NCI-H748 treated with DMSO at 0.1 percent for 48 hours (cell line): ENCODE results near the gene PRKAR1B.
"Not testable (repeated sequence)": the region's sequence is repeated elsewhere in the genome, so short reads cannot be mapped to it uniquely, and the experiment has no call there.

Experiments used
- DNase-seq: peaks from one replicate; lab custom pipeline; 2025; lab: John Stamatoyannopoulos, UW

PRKAR1B gene

DNA sequence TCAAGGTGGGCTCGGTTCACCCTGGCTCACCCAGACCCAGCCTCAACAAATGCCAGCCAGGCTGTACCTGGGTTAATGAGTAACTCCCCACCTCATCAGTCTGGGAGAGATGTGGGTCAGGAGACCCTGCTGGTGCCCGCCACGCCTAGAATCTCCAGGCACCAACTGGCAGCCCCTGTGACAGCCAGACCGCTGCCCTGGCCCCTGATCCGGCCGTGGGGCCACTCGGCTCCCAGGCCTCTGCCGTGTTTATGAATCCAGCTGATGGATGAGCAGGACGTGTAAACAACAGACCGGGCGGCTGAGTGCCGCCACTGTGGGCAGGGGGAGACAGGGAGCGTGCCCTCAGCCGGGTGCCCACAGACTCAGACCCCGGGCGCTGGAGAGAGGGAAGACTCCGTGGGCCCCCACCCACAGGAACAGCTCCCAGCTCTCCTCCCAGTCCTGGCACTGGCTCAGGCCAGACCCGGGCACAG, 173.4 kb downstream of the PRKAR1B start:
- no peak for DNase-seq

DNA sequence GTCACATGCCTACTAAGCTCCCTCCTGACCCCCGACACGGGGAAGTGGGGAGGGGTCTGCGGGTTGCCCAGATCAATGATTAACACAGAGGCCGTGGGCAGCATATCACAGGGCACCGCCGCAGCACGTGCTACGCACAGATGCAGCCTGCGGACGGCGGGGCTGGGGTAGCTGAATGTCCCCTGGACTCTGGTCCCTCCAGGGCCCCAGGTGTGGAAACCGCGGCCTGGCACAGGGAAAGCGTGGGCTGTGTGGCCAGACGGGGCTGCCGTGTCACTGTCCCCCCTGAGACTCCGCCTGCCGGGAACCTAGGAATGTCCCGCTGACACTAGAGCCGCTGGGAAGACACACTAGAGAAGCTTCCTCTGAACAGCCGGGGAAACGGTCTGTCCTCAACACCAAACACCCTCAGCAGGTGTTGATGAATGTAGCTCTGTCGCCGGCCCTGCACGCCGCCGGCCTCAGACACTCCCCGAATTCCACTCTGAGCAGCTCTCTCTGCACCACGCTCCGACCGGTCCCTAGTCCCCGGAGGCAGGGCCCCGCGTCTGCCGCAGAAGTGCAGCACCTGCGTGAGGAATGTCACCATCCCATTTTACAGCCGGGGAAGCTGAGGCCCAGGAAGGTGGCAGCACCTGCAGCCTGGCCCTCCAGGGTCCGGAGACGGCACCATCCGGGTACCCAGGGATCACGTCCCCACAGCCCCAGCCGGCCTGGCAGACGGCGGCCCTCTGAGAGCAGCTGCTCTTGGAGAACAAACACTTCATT, 174.0 kb downstream of the PRKAR1B start:
- DNase-seq: no peak

DNA sequence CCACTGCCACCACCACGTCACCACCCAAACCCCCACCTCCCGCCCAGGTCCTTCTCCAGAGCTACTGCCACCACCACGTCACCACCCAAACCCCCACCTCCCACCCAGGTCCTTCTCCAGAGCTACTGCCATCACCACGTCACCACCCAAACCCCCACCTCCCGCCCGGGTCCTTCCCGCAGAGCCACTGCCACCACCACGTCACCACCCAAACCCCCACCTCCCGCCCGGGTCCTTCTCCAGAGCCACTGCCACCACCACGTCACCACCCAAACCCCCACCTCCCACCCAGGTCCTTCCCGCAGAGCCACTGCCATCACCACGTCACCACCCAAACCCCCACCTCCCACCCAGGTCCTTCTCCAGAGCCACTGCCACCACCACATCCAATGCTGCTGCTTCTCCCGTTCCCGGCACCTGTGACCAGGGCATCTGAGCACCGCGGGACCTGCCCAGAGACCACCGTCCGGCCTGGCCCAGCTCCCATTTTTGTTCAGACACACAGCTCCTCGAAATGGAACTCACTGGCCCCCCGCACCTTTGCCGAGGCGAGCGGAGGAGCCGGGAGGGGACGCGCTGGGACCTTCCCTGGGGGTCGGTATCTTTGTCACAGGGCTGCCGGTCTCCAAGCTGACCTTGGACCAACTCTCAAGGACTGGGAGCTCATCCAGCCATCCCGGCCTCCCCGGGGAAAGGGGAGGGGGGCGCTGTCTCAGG, 174.8 kb downstream of the PRKAR1B start:
- DNase-seq: not testable (repeated sequence)

DNA sequence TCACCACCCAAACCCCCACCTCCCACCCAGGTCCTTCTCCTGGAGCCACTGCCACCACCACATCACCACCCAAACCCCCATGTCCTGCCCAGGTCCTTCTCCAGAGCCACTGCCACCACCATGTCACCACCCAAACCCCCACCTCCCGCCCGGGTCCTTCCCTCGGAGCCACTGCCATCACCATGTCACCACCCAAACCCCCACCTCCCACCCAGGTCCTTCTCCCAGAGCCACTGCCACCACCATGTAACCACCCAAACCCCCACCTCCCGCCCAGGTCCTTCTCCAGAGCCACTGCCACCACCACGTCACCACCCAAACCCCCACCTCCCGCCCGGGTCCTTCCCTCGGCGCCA, 175.5 kb downstream of the PRKAR1B start:
- DNase-seq: not testable (repeated sequence)

DNA sequence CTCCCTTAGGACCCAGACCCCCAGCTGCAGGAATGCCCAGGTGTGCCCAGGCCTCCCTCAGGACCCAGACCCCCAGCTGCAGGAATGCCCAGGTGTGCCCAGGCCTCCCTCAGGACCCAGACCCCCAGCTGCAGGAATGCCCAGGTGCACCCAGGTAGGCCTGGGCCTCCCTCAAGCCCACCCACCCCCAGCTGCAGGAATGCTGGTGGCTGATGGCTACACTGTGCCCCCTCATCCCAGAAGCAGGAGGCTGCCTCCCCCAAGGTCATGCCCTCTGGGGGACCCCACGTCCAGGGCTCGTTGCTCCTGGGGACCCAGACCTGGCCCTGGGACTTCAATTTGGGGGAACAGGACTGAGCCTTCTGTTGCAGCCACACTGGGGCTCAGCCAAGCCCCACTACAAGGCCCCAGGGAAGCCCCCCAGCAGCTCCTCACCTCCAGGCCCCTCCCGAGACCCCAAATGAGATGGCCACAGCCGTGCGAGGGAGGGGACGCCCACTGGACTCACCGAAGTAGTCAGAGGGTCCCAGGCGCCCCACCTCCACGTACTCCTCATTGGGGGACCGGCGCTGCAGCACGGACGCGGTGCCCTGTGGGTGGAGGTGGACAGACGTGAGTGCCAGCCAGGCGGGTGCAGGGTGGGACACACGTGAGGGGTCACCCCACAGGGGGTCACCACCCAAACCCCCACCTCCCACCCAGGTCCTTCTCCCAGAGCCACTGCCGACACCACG, 176.0 kb downstream of the PRKAR1B start:
- no peak for DNase-seq

DNA sequence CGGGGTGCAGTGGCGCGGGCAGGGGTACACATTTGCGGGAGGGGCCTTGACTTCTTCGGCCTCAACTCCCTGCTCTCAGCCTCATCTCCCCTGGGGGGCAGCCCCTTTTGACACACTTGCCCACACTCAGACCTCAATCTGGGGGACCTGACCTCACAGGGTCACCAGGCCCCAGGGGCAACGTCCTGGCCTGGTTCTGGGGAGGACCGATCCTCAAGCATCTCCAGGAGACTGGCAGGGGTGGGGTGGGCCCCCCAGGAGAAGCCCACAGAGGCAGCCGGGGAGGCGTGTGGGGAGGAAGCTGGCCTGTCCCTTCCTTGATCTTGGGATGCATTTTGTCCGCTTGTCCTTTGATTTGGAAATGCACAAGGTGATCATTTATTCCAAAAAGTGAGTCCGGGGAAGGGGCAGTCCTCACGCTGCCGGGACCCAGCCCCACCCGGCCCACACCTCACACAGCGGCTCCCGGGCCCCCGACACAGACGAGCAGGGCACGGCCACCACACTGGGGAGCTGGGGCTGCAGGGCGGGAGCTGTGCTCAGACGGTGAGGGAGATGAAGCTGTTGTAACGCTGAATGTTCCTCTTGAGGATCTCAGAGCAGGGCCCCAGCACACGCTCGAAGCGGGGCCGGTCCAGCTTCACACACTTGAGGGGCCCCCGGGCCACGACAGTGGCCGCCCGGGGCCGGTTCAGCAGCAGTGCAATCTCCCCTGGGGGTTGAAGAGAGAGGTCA, 177.0 kb downstream of the PRKAR1B start:
- DNase-seq: no peak

DNA sequence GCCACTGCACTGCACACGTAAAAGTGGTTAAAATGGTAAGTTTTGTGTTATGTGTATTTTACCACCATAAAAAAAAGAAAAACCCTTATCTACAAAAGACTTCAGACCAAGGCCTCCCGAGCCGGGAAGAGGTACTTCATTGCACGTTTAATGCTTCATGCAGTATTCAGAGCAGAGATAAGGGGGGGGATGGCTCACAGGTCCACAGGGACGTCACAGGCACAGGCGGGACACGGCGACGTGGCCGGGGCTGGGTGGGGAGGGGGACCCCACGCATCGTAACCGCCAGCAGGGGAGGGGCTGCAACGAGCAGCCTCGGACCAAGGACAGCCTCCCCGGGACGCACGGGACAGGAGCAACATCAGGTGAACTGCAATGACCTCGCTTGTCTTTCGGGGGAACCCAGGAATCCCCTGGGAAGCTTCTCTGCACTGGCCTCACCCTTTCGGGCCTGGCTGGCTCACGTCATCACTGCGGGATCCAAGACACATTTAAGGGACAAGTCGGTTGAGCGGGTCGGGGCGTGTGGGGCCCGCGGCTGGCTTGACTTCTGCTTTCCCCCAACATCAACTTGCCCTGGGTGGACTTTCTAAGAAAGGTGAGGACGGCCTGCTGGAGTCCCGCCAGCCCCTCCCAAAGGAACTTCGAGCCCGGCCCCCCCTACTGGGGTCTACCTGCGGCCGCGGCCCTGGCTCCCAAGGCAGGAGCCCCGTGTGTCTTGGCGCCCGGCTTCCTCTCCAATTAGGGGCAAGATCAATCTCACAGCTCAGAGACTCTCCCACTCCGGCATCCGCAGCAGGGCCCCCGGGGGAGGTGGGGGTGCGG, 177.8 kb downstream of the PRKAR1B start:
- DNase-seq: no peak

DNA sequence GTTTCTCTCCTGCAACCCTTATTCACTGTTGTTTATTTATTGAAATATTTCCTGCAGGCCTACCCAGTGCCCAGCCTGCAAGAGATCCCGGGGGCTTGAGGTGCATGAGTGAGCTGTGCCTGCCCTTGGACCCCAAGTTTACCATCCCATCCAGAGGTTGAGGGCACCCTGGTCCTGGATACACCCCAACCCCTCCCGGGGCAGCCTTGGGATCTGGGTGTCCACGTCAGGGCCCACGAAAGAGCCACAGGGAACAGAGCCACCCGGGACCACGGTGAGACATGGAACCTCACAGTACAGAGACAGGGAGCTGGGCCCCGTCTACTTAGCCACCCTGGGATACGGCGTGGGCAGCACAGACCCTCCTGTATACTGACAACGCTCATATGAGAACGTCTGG, 178.7 kb downstream of the PRKAR1B start:
- DNase-seq: no peak

DNA sequence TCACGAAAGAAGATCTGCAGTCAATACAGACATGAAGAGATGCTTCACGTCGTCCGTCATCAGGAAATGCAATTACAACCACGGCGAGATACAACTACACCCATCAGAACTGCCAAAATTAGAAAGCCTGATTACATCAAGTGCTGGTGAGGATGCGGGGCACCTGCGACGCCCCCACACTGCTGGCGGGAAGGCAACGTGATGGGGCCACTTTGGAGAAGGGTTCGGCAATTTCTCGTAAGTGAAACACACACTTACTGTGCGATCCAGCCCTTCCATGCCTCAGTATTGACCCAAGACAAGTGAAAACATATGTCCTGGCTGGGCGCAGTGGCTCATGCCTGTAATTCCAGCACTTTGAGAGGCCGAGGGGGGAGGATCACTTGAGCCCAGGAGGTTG, 181.6 kb downstream of the PRKAR1B start:
- no peak for DNase-seq

DNA sequence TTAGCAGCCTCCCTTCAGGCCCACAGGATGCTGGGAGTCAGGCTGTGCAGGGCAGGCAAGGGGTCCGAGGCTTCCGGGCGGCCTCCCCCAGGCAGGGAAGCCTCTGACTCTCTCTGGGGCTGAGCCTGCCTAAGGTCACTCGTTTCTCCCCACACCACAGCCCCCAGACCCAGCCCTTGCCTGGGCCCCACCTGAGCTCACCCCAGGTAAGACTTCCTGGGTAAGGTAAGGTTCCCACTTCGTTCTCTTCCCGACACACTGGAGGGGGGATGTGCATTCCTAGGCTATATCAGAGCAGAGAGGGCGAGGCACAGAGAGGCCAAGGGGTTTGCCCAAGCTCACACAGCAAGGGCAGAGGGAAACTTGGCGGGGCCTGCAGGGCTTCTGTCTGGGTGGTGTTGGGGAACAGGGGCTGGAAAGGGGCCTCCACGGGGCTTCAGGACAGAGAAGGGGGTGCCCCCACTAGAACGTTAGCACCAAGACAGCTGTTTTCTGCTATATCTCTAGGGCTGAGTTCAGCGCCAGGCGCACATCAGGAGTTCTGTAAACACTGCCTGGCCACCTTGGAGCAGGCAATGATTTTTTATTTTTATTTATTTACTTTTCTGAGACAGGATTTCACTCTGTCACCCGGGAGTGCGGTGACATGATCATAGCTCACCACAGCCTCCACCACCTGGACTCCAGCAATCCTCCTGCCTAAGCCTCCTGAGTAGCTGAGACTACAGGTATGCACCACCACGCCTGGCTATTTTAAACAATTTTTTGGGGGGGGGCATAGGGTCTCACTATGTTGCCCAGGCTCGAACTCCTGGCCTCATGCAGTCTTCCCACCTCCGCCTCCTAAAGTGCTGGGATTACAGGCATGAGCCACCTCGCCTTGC, 182.5 kb downstream of the PRKAR1B start:
- DNase-seq: no peak

DNA sequence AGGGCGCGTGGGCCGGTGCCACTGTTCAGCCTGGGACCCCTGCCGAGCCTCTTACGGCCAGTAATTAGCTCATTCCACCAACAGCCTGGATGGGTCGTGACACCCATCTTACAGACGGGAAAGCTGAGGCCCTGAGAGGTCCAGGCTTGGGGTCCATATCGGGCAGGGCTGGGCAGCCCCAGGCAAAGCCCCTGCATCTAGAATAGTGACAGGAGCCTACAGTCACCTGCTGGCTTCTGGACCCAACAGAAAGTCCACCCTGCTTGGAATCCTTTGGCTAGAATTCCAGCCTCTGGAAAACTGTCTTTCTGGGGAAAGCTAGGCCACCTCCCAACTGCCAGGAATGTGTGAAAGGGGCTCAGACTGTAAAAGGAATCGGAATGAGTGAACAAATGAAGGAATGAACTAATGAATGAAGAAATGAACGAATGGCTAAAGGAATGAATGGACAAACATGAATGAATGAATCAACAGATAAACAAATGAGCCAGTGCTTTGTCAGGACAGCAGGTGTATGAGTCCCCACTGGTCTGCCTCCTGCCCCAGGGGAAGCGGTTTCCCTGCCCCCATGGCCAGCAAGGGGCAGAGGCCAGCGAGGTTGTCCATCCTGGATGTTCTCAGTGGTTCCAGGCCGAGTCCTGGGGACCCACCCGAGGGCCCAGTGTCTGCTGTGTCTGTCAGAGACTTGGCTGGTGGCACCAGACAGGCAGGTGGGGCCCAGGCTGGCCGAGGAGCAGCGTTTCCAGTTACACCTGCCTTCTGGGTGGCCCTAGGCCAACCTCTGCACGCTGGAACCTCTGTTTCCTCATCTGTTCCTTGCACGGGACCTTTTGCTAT, 183.4 kb downstream of the PRKAR1B start:
- DNase-seq: no peak

DNA sequence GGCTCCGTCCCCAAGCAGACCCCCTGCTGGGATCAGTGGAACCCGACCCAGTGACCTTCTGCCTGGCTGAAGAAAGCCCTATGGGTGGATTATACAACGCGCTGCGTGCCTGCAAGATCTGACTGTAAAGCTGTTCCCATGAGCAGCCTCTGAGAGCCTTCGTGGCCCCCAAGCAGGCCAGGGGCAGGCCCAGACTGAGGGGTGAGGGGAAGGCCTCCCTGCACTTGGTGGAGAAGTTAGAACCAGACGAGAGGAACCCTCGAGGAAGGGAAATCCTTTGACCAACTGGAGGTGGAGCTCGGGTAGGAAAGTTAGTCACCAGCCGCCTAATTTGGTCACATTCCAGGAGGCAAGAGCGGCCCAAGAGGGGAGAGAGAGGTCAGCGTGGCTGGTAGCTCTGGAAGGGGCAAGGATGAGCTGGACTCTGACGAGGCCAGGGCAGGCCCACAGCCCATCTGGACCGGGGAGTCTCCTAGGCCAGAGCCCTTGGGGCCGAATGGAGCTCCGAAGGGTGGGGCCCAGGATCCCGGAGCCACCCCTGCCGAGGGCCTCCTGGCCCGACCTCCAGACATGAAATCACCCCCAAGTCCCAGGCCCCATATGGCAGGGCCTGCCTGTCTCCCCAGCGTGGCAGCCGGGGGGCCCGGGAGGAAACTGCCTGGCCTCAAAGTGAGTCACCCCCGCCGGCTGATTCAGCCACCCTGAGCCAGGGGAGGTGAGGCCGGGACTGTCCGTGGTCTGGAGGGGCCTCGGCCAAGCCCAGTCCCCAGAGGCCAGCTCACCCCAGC, 184.2 kb downstream of the PRKAR1B start:
- no peak for DNase-seq

DNA sequence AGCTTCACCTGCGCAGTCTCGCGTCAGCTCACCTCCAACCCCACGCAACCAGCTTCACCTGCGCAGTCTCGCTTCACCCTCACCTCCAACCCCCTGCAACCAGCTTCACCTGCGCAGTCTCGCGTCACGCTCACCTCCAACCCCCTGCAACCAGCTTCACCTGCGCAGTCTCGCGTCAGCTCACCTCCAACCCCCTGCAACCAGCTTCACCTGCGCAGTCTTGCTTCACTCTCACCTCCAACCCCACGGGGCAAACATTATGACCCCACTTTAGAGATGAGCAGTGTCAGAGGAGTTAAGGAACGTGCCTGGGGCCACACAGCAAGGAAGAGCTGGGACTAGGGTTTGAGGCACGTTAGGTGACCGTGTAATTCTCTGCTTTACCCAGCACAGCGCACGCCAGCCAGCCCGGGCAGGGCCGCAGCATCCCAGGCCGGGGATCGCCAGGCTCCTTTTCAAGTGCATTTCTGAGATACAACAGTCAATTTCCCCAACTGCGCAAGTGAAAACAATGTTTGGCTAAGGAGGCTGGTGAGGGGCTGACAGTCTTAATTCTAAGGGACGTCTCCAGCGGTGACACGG, 184.9 kb downstream of the PRKAR1B start:
- DNase-seq: no peak

DNA sequence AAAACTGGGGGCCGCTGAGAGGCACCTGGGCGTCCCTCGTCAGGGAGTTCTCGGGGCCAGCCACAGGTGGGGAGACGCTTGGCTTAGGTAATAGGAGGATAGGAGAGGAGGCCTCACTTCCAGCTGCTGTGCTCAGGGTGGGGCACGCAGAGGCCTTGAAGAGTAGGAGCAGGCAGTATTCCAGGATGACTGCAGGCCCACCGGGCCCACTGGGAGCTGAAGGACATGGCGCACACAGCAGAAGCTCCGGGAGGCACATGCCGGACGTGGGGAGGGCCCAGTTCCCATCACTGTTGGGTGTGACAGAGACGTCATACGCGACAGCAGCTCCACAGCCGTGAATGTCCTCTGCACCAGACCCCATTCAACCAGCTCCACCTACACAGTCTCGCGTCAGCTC, 185.4 kb downstream of the PRKAR1B start:
- DNase-seq: no peak

DNA sequence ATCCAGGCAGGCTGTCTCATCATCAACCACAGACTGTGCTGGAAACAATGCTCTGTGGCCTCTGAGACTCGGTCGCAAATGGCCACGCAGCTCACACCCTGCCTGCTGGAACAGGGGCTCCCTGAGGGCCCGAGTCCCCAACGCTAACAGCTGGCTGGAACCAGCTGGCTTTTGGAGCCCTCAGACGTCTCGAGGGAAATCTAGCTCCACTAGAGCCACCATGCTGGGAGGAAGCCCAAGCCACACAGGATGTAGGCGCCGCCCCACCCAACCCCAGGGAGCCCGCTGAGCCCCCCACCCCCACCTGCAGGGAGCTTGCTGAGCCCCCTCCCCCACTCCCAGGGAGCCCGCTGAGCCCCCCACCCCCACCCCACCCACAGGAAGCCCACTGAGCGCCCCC, 186.1 kb downstream of the PRKAR1B start:
- no peak for DNase-seq

DNA sequence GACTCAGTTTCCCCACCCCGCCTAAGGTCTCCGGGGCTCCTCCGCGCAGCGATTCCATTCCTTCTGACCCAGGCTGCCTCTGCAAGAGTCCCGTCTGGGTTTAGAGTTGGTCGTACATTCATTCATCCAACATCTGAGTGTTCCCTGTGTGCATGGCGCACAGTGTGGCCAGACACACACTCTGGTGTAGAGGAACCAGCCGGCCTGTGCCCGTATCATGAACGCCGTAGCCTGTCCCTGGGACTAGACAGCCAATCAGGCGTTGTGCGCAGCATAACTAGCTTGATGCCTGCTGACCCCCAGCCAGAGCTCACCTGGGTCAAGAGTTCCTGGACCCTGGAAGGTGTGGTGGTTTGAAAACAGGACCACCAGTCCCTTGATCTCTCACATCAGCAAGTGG, 186.5 kb downstream of the PRKAR1B start:
- no peak for DNase-seq

DNA sequence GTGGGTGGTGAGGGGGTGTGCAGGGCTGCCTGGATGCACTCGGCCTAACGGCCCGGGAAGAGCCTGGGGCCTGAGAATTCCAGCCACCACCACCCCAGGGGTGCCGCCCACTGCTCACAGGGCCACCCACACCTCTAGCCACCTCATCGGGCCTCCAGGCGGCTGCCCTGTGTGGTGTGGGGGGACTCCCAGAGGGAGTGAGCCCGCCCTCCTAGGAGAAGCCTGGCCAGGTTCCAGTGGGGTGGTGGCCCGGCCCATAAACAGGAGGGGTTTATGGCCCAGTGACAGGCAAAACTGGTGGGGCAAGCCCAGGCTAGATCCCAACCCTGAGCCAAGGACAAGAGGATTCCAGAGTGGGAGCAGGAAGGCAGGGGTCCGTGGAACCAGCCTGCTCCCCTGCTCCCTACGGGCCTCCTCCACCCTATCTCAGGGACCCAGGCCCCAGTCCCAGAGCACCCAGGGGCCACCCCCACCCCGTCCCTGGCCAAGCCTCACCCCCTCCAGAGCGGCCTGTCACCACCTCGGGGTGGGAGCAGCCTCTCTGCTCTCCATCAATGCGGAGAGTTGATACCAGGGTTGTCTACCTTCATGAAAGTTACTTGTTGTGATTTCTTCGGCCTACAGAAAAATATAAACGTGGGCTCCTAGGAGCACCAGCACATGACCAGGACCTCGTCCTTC, 187.2 kb downstream of the PRKAR1B start:
- no peak for DNase-seq
